ENCODE data around the gene TNIK. TPM values are rescaled to one million over a fixed set of nuclear protein-coding genes. Genes with fewer than 3 reads are reported as not detected.

Gene TNIK
- total RNA-seq, 1 experiment from 2014 or later, result 22.4 TPM

GRCh38 chr3:171328419-171329082, 131.7 kb downstream of the TNIK start:
- intact Hi-C loops (cut with micrococcal nuclease; ENCODE audit: unreplicated experiment), result no loop called here
- Mint-ChIP-seq H3K9me3 (ENCODE audit: unreplicated experiment) (no peaks in the 10 kb centered on the region), H3K27me3 (ENCODE audit: insufficient read depth, unreplicated experiment) (no peaks in the 10 kb centered on the region), H3K36me3 (ENCODE audit: insufficient read depth, unreplicated experiment) (no peaks in the 10 kb centered on the region), H3K27ac (ENCODE audit: unreplicated experiment) (no peak overlapping the region), H3K4me3 (ENCODE audit: unreplicated experiment) (no peak overlapping the region), H3K4me1 (ENCODE audit: low read depth, unreplicated experiment) (no peaks in the 10 kb centered on the region)
- Histone ChIP-seq H3K9me3 (no peaks in the 10 kb centered on the region), H3K27me3 (replicated peaks; ENCODE audit: control insufficient read depth, insufficient read depth, low read length) (no peaks in the 10 kb centered on the region), H3K36me3 (ENCODE audit: control insufficient read depth, insufficient read depth, low read length) (no peaks in the 10 kb centered on the region), H3K4me1 (no peaks in the 10 kb centered on the region), H3K4me3 (ENCODE audit: low read depth, low read length) (no peak overlapping the region)
- no peak for TF ChIP-seq CTCF (IDR thresholded peaks at IDR 0.05; ENCODE audit: insufficient read depth in 1 of 2, low read depth in 1 of 2, low read length in 1 of 2, severe bottlenecking in 1 of 2, unreplicated experiment in 1 of 2)
- no TSS peak for BruUV-seq (replicated peaks)
- peak; percentile 30 to 38 for DNase-seq
- ChIA-PET POLR2A (no interaction called here), CTCF (no interaction called here)

- no TSS peak for BruUV-seq (replicated peaks)
- no peaks in the 10 kb centered on the region for H3K27me3 Mint-ChIP-seq (ENCODE audit: insufficient read depth, unreplicated experiment)
- ChIA-PET CTCF (no interaction called here), POLR2A (no interaction called here)
- H3K27ac Mint-ChIP-seq (ENCODE audit: unreplicated experiment), result no peak overlapping the region
- H3K36me3 Mint-ChIP-seq (ENCODE audit: insufficient read depth, unreplicated experiment), result no peaks in the 10 kb centered on the region
- Histone ChIP-seq H3K36me3 (ENCODE audit: control insufficient read depth, insufficient read depth, low read length) (no peaks in the 10 kb centered on the region), H3K4me3 (ENCODE audit: low read depth, low read length) (no peak overlapping the region), H3K9me3 (no peaks in the 10 kb centered on the region), H3K4me1 (no peaks in the 10 kb centered on the region), H3K27me3 (replicated peaks; ENCODE audit: control insufficient read depth, insufficient read depth, low read length) (no peaks in the 10 kb centered on the region)
- H3K9me3 Mint-ChIP-seq (ENCODE audit: unreplicated experiment), result no peaks in the 10 kb centered on the region
- DNase-seq, result no peak
- no peak for TF ChIP-seq CTCF (IDR thresholded peaks at IDR 0.05; ENCODE audit: insufficient read depth in 1 of 2, low read depth in 1 of 2, low read length in 1 of 2, severe bottlenecking in 1 of 2, unreplicated experiment in 1 of 2)
- intact Hi-C loops (cut with micrococcal nuclease; ENCODE audit: unreplicated experiment), result no loop called here
- H3K4me1 Mint-ChIP-seq (ENCODE audit: low read depth, unreplicated experiment), result no peaks in the 10 kb centered on the region
- no peak overlapping the region for H3K4me3 Mint-ChIP-seq (ENCODE audit: unreplicated experiment)
These were observed 132.6 kb downstream of the TNIK start for GRCh38 chr3:171327441-171328174.

- H3K4me1 ChIP-seq, result no peaks in the 10 kb centered on the region
- H3K27me3 Mint-ChIP-seq (ENCODE audit: insufficient read depth, unreplicated experiment), result no peaks in the 10 kb centered on the region
- H3K27me3 ChIP-seq (replicated peaks; ENCODE audit: control insufficient read depth, insufficient read depth, low read length), result no peaks in the 10 kb centered on the region
- no peaks in the 10 kb centered on the region for H3K9me3 Mint-ChIP-seq (ENCODE audit: unreplicated experiment)
- POLR2A ChIA-PET, result no interaction called here
- H3K4me3 Mint-ChIP-seq (ENCODE audit: unreplicated experiment), result no peak overlapping the region
- no peak for DNase-seq
- no peak overlapping the region for H3K27ac Mint-ChIP-seq (ENCODE audit: unreplicated experiment)
- TF ChIP-seq CTCF (IDR thresholded peaks at IDR 0.05; ENCODE audit: insufficient read depth in 1 of 2, low read depth in 1 of 2, low read length in 1 of 2, severe bottlenecking in 1 of 2, unreplicated experiment in 1 of 2), result no peak
- no peaks in the 10 kb centered on the region for H3K9me3 ChIP-seq
- CTCF ChIA-PET, result interaction anchor here (0.5 kb wide), 1 partner anchor 241 kb away, joined by 6 read pairs; no protein-coding TSS in a partner anchor
- no peak overlapping the region for H3K4me3 ChIP-seq (ENCODE audit: low read depth, low read length)
- no peaks in the 10 kb centered on the region for H3K4me1 Mint-ChIP-seq (ENCODE audit: low read depth, unreplicated experiment)
- no peaks in the 10 kb centered on the region for H3K36me3 Mint-ChIP-seq (ENCODE audit: insufficient read depth, unreplicated experiment)
- no TSS peak for BruUV-seq (replicated peaks)
- intact Hi-C loops (cut with micrococcal nuclease; ENCODE audit: unreplicated experiment), result no loop called here
- no peaks in the 10 kb centered on the region for H3K36me3 ChIP-seq (ENCODE audit: control insufficient read depth, insufficient read depth, low read length)
These were observed 133.3 kb downstream of the TNIK start for GRCh38 chr3:171326717-171327440.

Measured in Caco-2 (cell line).